CD4-positive, alpha-beta T cell treated with Interleukin-4 for 1 hour (primary cell): ENCODE data around the gene OR5A2.
"Not testable (repeated sequence)": the region's sequence is repeated elsewhere in the genome, so short reads cannot be mapped to it uniquely, and the experiment has no call there.

Source experiments
- DNase-seq, 2 donors: peaks; one replicate each; pipeline ENCODE4 v3.0.0-alpha.2; 2020 to 2022

The OR5A2 gene

GRCh38 chr11:59380263-59381059, 45.8 kb downstream of the OR5A2 start:
- DNase-seq: no peak

GRCh38 chr11:59372324-59372723, 53.9 kb downstream of the OR5A2 start:
- not testable (repeated sequence) for DNase-seq

- DNase-seq: no peak
These were observed 57.8 kb downstream of the OR5A2 start for GRCh38 chr11:59368238-59369022.
